ENCODE results near the gene UBE2G1.

Gene UBE2G1

GRCh38 chr17:4358154-4358553 lies 8.3 kb downstream of the UBE2G1 start:
- H3K79me2 ChIP-seq (ENCODE audit: low read length) = peaks cover 100% of the 10 kb centered on the region
- no peak for TF ChIP-seq EZH2phosphoT487 (IDR thresholded peaks at IDR 0.05; ENCODE audit: low read length)

GRCh38 chr17:4357671-4358070 lies 8.8 kb downstream of the UBE2G1 start:
- no peak overlapping the region for H3K27ac ChIP-seq (ENCODE audit: low read length)
- no peak overlapping the region for H2AFZ ChIP-seq (ENCODE audit: low read length)
- peaks cover 78% of the 10 kb centered on the region for H4K20me1 ChIP-seq (ENCODE audit: insufficient read depth, low read length)
- no peak overlapping the region for H3K4me2 ChIP-seq (ENCODE audit: low read depth, low read length)
- peaks cover 4% of the 10 kb centered on the region; the same call in 1 of the 2 replicates for H3K36me3 ChIP-seq (replicated peaks; ENCODE audit: insufficient read depth, low read length)
- H3K9me3 ChIP-seq (replicated peaks; ENCODE audit: insufficient read depth, low read length) = no peaks in the 10 kb centered on the region
- no peaks in the 10 kb centered on the region; the same call in 1 of the 2 replicates for H3K4me1 ChIP-seq (ENCODE audit: low read length)
- no peak for DNase-seq
- no peak overlapping the region for H3K9ac ChIP-seq (ENCODE audit: low read length)
- peaks cover 100% of the 10 kb centered on the region for H3K79me2 ChIP-seq (ENCODE audit: low read length)
- TF ChIP-seq EZH2 (optimal IDR thresholded peaks at IDR 0.05; ENCODE audit: low read depth, low read length) (no peak), CTCF (IDR thresholded peaks at IDR 0.05; ENCODE audit: low read length) (no peak), EZH2phosphoT487 (IDR thresholded peaks at IDR 0.05; ENCODE audit: low read length) (no peak)
- no peak overlapping the region for H3K4me3 ChIP-seq (ENCODE audit: low read length)
- H3K9me2 ChIP-seq (replicated peaks; ENCODE audit: insufficient read depth, low read length) = no peaks in the 10 kb centered on the region
- H3K27me3 ChIP-seq (replicated peaks; ENCODE audit: insufficient read depth, low read length) = no peaks in the 10 kb centered on the region
- peaks cover 5% of the 10 kb centered on the region; the same call in 1 of the 2 replicates for H3F3A ChIP-seq (ENCODE audit: insufficient read depth, low read length)

More at GRCh38 chr17:4358154-4358553, 8.3 kb downstream of the UBE2G1 start:
- peaks cover 4% of the 10 kb centered on the region; the same call in 1 of the 2 replicates for H3K36me3 ChIP-seq (replicated peaks; ENCODE audit: insufficient read depth, low read length)
- peaks cover 80% of the 10 kb centered on the region for H4K20me1 ChIP-seq (ENCODE audit: insufficient read depth, low read length)
- peaks cover 5% of the 10 kb centered on the region; the same call in 1 of the 2 replicates for H3F3A ChIP-seq (ENCODE audit: insufficient read depth, low read length)
- H3K9me3 ChIP-seq (replicated peaks; ENCODE audit: insufficient read depth, low read length) = no peaks in the 10 kb centered on the region
- H3K4me2 ChIP-seq (ENCODE audit: low read depth, low read length) = no peak overlapping the region
- no peak overlapping the region for H2AFZ ChIP-seq (ENCODE audit: low read length)
- H3K9ac ChIP-seq (ENCODE audit: low read length) = no peak overlapping the region
- no peak for DNase-seq
- no peak overlapping the region for H3K4me3 ChIP-seq (ENCODE audit: low read length)
- H3K27ac ChIP-seq (ENCODE audit: low read length) = no peak overlapping the region
- H3K27me3 ChIP-seq (replicated peaks; ENCODE audit: insufficient read depth, low read length) = no peaks in the 10 kb centered on the region
- H3K9me2 ChIP-seq (replicated peaks; ENCODE audit: insufficient read depth, low read length) = no peaks in the 10 kb centered on the region
- no peaks in the 10 kb centered on the region; the same call in 1 of the 2 replicates for H3K4me1 ChIP-seq (ENCODE audit: low read length)

- no peak overlapping the region for H3K4me2 ChIP-seq (ENCODE audit: low read depth, low read length)
- no peak overlapping the region for H3K4me3 ChIP-seq (ENCODE audit: low read length)
- no peaks in the 10 kb centered on the region for H3K9me2 ChIP-seq (replicated peaks; ENCODE audit: insufficient read depth, low read length)
- H3K36me3 ChIP-seq (replicated peaks; ENCODE audit: insufficient read depth, low read length) = no peaks in the 10 kb centered on the region; the same call in 1 of the 2 replicates
- no peak overlapping the region for H2AFZ ChIP-seq (ENCODE audit: low read length)
- peaks cover 100% of the 10 kb centered on the region for H3K79me2 ChIP-seq (ENCODE audit: low read length)
- no peaks in the 10 kb centered on the region; the same call in 1 of the 2 replicates for H3K4me1 ChIP-seq (ENCODE audit: low read length)
- no peak overlapping the region for H3K9ac ChIP-seq (ENCODE audit: low read length)
- H3F3A ChIP-seq (ENCODE audit: insufficient read depth, low read length) = peaks cover 5% of the 10 kb centered on the region; the same call in 1 of the 2 replicates
- no peaks in the 10 kb centered on the region for H3K27me3 ChIP-seq (replicated peaks; ENCODE audit: insufficient read depth, low read length)
- DNase-seq = no peak
- no peak overlapping the region for H3K27ac ChIP-seq (ENCODE audit: low read length)
- peaks cover 78% of the 10 kb centered on the region for H4K20me1 ChIP-seq (ENCODE audit: insufficient read depth, low read length)
- no peaks in the 10 kb centered on the region for H3K9me3 ChIP-seq (replicated peaks; ENCODE audit: insufficient read depth, low read length)
- TF ChIP-seq EZH2 (optimal IDR thresholded peaks at IDR 0.05; ENCODE audit: low read depth, low read length) (no peak), CTCF (IDR thresholded peaks at IDR 0.05; ENCODE audit: low read length) (no peak), EZH2phosphoT487 (IDR thresholded peaks at IDR 0.05; ENCODE audit: low read length) (no peak)
Measured at GRCh38 chr17:4357030-4357628, 9.3 kb downstream of the UBE2G1 start.

Data from MM.1S (cell line).